MM.1S (cell line): ENCODE measurements around the gene LCT.

ENCODE experiments used
- EZH2phosphoT487 ChIP-seq: fragments of 300-600 bp; sonication (generic); IDR thresholded peaks from 2 replicates; pipeline ENCODE4 v1.6.1; 2018; ENCODE audit warnings: antibody characterized with exemption, low read length
- TF ChIP-seq, protein P1 (sequence below): fragments of 300-600 bp; sonication (generic); IDR thresholded peaks from 2 replicates; pipeline ENCODE4 v1.5.1; 2016; ENCODE audit warnings: antibody characterized with exemption, low read length, mixed read lengths

- TF ChIP-seq, protein P1, sequence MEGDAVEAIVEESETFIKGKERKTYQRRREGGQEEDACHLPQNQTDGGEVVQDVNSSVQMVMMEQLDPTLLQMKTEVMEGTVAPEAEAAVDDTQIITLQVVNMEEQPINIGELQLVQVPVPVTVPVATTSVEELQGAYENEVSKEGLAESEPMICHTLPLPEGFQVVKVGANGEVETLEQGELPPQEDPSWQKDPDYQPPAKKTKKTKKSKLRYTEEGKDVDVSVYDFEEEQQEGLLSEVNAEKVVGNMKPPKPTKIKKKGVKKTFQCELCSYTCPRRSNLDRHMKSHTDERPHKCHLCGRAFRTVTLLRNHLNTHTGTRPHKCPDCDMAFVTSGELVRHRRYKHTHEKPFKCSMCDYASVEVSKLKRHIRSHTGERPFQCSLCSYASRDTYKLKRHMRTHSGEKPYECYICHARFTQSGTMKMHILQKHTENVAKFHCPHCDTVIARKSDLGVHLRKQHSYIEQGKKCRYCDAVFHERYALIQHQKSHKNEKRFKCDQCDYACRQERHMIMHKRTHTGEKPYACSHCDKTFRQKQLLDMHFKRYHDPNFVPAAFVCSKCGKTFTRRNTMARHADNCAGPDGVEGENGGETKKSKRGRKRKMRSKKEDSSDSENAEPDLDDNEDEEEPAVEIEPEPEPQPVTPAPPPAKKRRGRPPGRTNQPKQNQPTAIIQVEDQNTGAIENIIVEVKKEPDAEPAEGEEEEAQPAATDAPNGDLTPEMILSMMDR = no peak
- TF ChIP-seq EZH2phosphoT487 = no peak
These were observed 16.4 kb upstream of the LCT start for GRCh38 chr2:135853401-135853800.
